WTC11 (cell line): ENCODE results near the gene CAPN9. TPM values are rescaled to one million over a fixed set of nuclear protein-coding genes. Genes with fewer than 3 reads are reported as not detected.

ENCODE experiments used
- ATAC-seq: fragments of 200-7000 bp; cut with Tn5 transposase; 2 replicates; pipeline ENCODE4 v1.10.0; 2021; ENCODE audit warnings: mild to moderate bottlenecking, moderate library complexity
- CTCF ChIA-PET: fragments of 300-600 bp; sonication (Branson Sonifier 250); formaldehyde crosslinking; loops from one replicate; lab custom pipeline; 2021; ENCODE audit warnings: antibody characterized with exemption; lab: Charles Lee
- POLR2A ChIA-PET: fragments of 350-600 bp; sonication (Branson Sonifier 250); formaldehyde crosslinking; loops from one replicate; lab custom pipeline; 2021; ENCODE audit warnings: antibody characterized with exemption; lab: Charles Lee
- DNase-seq: peaks from one replicate; pipeline ENCODE4 v3.0.0; 2021; ENCODE audit warnings: low spot score
- H3K27ac Mint-ChIP-seq: 2 replicates; pipeline ENCODE4 v1.8.0; 2021; ENCODE audit warnings: mixed read lengths
- H3K27me3 Mint-ChIP-seq: 2 replicates; pipeline ENCODE4 v1.8.0; 2021; ENCODE audit warnings: low read depth, mild to moderate bottlenecking, moderate library complexity, mixed read lengths
- H3K36me3 Mint-ChIP-seq: 2 replicates; pipeline ENCODE4 v1.8.0; 2021; ENCODE audit warnings: mixed read lengths
- H3K4me1 Mint-ChIP-seq: 2 replicates; pipeline ENCODE4 v1.8.0; 2022; ENCODE audit warnings: mixed read lengths
- H3K4me3 Mint-ChIP-seq: 2 replicates; pipeline ENCODE4 v1.8.0; 2021; ENCODE audit warnings: mild to moderate bottlenecking, moderate library complexity, mixed read lengths
- H3K9me3 Mint-ChIP-seq: 2 replicates; pipeline ENCODE4 v1.8.0; 2021; ENCODE audit warnings: mixed read lengths
- AFF4 ChIP-seq: sonication (generic); formaldehyde crosslinking; IDR thresholded peaks from 2 replicates; pipeline ENCODE4 v1.8.1; 2023; ENCODE audit warnings: mild to moderate bottlenecking, missing genetic modification reagents, borderline replicate concordance
- HMGA2 ChIP-seq: fragments of 250-450 bp; sonication (Bioruptor Pico); IDR thresholded peaks from 2 replicates; pipeline ENCODE4 v1.4.0; 2021; ENCODE audit warnings: mild to moderate bottlenecking, moderate library complexity
- JUN ChIP-seq: sonication (generic); formaldehyde crosslinking; IDR thresholded peaks from 2 replicates; pipeline ENCODE4 v1.8.0; 2023; ENCODE audit warnings: mild to moderate bottlenecking, missing genetic modification reagents
- KAT7 ChIP-seq: sonication (generic); formaldehyde crosslinking; IDR thresholded peaks from 2 replicates; pipeline ENCODE4 v1.8.1; 2023; ENCODE audit warnings: missing genetic modification reagents, mild to moderate bottlenecking, borderline replicate concordance
- MLX ChIP-seq: sonication (generic); formaldehyde crosslinking; IDR thresholded peaks from 2 replicates; pipeline ENCODE4 v1.8.1; 2023; ENCODE audit warnings: mild to moderate bottlenecking, missing genetic modification reagents, moderate library complexity
- NFATC4 ChIP-seq: fragments of 250-450 bp; sonication (Bioruptor Pico); IDR thresholded peaks from 2 replicates; pipeline ENCODE4 v1.9.0; 2021; ENCODE audit warnings: mild to moderate bottlenecking
- NFYB ChIP-seq: sonication (generic); formaldehyde crosslinking; conservative IDR thresholded peaks from 2 replicates; pipeline ENCODE4 v1.8.0; 2022; ENCODE audit warnings: low read depth, missing genetic modification reagents
- PRRX2 ChIP-seq: fragments of 250-450 bp; sonication (Bioruptor Pico); IDR thresholded peaks from 2 replicates; pipeline ENCODE4 v1.8.0; 2021; ENCODE audit warnings: mild to moderate bottlenecking
- SMAD3 ChIP-seq: sonication (generic); formaldehyde crosslinking; IDR thresholded peaks from 2 replicates; pipeline ENCODE4 v1.8.0; 2022; ENCODE audit warnings: missing genetic modification reagents, mild to moderate bottlenecking, borderline replicate concordance
- TEAD4 ChIP-seq: sonication (generic); formaldehyde crosslinking; IDR thresholded peaks from 2 replicates; pipeline ENCODE4 v1.8.0; 2022; ENCODE audit warnings: mild to moderate bottlenecking, missing genetic modification reagents
- TP53 ChIP-seq: sonication (generic); formaldehyde crosslinking; IDR thresholded peaks from 2 replicates; pipeline ENCODE4 v1.8.1; 2023; ENCODE audit warnings: mild to moderate bottlenecking, missing genetic modification reagents
- ZBTB21 ChIP-seq: sonication (generic); formaldehyde crosslinking; IDR thresholded peaks from 2 replicates; pipeline ENCODE4 v1.8.1; 2023; ENCODE audit warnings: mild to moderate bottlenecking, missing genetic modification reagents, borderline replicate concordance
- ZNF121 ChIP-seq: sonication (generic); formaldehyde crosslinking; IDR thresholded peaks from 2 replicates; pipeline ENCODE4 v1.8.0; 2023; ENCODE audit warnings: missing genetic modification reagents
- ZNF232 ChIP-seq: sonication (generic); formaldehyde crosslinking; IDR thresholded peaks from 2 replicates; pipeline ENCODE4 v1.8.0; 2022; ENCODE audit warnings: mild to moderate bottlenecking, missing genetic modification reagents
- total RNA-seq: library from RNA; stranded (reverse); gene quantifications from 3 replicates; pipeline ENCODE4 v1.2.3, GENCODE V29; 2021
- TF ChIP-seq, protein P1 (sequence below): sonication (generic); formaldehyde crosslinking; conservative IDR thresholded peaks from 2 replicates; pipeline ENCODE4 v1.8.1; 2022; ENCODE audit warnings: mild to moderate bottlenecking, missing genetic modification reagents
- TF ChIP-seq, protein P2 (sequence below): sonication (generic); formaldehyde crosslinking; IDR thresholded peaks from 2 replicates; pipeline ENCODE4 v1.8.1; 2023; ENCODE audit warnings: mild to moderate bottlenecking, moderate library complexity, missing genetic modification reagents
- TF ChIP-seq, protein P3 (sequence below): sonication (generic); formaldehyde crosslinking; IDR thresholded peaks from 2 replicates; pipeline ENCODE4 v1.8.0; 2022; ENCODE audit warnings: mild to moderate bottlenecking, missing genetic modification reagents
- TF ChIP-seq, protein P4 (sequence below): sonication (generic); formaldehyde crosslinking; IDR thresholded peaks from 2 replicates; pipeline ENCODE4 v1.8.1; 2023; ENCODE audit warnings: mild to moderate bottlenecking, missing genetic modification reagents, moderate library complexity
- TF ChIP-seq, protein P5 (sequence below): sonication (generic); formaldehyde crosslinking; conservative IDR thresholded peaks from 2 replicates; pipeline ENCODE4 v1.8.1; 2023; ENCODE audit warnings: mild to moderate bottlenecking, low read depth, missing genetic modification reagents, moderate library complexity
- TF ChIP-seq, protein P6 (sequence below): sonication (generic); formaldehyde crosslinking; IDR thresholded peaks from 2 replicates; pipeline ENCODE4 v1.8.0; 2022; ENCODE audit warnings: mild to moderate bottlenecking, missing genetic modification reagents
- TF ChIP-seq, protein P7 (sequence below): fragments of 250-450 bp; sonication (Bioruptor Pico); conservative IDR thresholded peaks from 2 replicates; pipeline ENCODE4 v1.9.0; 2021; ENCODE audit warnings: mild to moderate bottlenecking
- TF ChIP-seq, protein P8 (sequence below): sonication (generic); formaldehyde crosslinking; IDR thresholded peaks from 2 replicates; pipeline ENCODE4 v1.8.1; 2022; ENCODE audit warnings: mild to moderate bottlenecking, moderate library complexity, missing genetic modification reagents

CAPN9 gene
- total RNA-seq, 1 experiment from 2014 or later = not detected

DNA sequence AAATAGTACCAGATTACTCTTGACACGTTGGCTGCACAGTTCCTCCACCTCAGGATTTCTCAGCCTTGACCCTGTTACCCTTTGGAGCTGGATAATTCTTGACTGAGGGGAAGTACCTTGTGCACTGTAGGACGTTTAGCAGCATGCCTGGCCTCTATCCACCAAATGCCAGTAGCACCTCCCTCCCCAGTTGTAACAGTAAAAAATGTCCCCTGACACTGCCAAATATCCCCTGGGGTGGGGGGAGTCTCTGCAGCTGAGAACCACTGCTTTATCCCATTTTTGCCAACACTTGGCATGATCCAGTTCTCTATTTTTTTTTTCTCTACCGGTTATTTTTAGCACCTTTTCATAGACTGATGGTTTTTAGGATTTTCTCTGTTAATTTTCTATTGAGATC lies 87.1 kb downstream of the CAPN9 start (continued):
- no peak for TF ChIP-seq AFF4
- TF ChIP-seq TEAD4 (CRISPR knock-in tag) = no peak
- TF ChIP-seq, protein P1, sequence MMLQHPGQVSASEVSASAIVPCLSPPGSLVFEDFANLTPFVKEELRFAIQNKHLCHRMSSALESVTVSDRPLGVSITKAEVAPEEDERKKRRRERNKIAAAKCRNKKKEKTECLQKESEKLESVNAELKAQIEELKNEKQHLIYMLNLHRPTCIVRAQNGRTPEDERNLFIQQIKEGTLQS (CRISPR knock-in tag) = no peak
- TF ChIP-seq, protein P2, sequence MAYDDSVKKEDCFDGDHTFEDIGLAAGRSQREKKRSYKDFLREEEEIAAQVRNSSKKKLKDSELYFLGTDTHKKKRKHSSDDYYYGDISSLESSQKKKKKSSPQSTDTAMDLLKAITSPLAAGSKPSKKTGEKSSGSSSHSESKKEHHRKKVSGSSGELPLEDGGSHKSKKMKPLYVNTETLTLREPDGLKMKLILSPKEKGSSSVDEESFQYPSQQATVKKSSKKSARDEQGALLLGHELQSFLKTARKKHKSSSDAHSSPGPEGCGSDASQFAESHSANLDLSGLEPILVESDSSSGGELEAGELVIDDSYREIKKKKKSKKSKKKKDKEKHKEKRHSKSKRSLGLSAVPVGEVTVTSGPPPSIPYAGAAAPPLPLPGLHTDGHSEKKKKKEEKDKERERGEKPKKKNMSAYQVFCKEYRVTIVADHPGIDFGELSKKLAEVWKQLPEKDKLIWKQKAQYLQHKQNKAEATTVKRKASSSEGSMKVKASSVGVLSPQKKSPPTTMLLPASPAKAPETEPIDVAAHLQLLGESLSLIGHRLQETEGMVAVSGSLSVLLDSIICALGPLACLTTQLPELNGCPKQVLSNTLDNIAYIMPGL = no peak
- TF ChIP-seq NFYB (CRISPR knock-in tag) = no peak
- TF ChIP-seq, protein P3, sequence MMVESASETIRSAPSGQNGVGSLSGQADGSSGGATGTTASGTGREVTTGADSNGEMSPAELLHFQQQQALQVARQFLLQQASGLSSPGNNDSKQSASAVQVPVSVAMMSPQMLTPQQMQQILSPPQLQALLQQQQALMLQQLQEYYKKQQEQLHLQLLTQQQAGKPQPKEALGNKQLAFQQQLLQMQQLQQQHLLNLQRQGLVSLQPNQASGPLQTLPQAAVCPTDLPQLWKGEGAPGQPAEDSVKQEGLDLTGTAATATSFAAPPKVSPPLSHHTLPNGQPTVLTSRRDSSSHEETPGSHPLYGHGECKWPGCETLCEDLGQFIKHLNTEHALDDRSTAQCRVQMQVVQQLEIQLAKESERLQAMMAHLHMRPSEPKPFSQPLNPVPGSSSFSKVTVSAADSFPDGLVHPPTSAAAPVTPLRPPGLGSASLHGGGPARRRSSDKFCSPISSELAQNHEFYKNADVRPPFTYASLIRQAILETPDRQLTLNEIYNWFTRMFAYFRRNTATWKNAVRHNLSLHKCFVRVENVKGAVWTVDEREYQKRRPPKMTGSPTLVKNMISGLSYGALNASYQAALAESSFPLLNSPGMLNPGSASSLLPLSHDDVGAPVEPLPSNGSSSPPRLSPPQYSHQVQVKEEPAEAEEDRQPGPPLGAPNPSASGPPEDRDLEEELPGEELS (CRISPR knock-in tag) = no peak
- no peak for TF ChIP-seq ZNF121
- no peak for TF ChIP-seq ZNF232 (CRISPR knock-in tag)
- TF ChIP-seq MLX (CRISPR knock-in tag) = no peak
- TF ChIP-seq TP53 (CRISPR knock-in tag) = no peak
- no peak for TF ChIP-seq SMAD3 (CRISPR knock-in tag)

DNA sequence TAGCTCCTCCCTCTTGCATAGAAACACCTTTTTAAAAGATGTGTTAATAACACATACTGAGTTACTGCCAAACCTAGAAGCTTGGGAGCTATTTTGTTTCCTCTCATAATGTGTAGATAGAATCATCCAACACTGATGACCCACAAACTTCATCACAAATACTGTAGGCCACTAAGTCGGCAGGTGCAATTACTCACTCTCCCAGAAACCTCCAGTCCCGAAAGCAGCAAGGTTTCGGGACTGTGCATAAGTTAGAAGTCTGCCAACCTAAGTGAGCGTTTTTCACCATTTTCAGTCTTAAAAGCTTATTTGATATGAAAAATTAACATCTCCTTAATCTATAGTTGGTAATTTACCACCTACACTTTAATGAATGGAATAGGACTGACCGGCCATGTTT lies 89.2 kb downstream of the CAPN9 start:
- Mint-ChIP-seq H3K27ac (no peak overlapping the region), H3K36me3 (peaks cover 15% of the 10 kb centered on the region), H3K4me1 (no peaks in the 10 kb centered on the region), H3K9me3 (no peaks in the 10 kb centered on the region), H3K4me3 (no peak overlapping the region), H3K27me3 (no peaks in the 10 kb centered on the region)
- ATAC-seq = no peak
- ChIA-PET CTCF (no interaction called here), POLR2A (no interaction called here)
- no peak for DNase-seq
- TF ChIP-seq, protein P4, sequence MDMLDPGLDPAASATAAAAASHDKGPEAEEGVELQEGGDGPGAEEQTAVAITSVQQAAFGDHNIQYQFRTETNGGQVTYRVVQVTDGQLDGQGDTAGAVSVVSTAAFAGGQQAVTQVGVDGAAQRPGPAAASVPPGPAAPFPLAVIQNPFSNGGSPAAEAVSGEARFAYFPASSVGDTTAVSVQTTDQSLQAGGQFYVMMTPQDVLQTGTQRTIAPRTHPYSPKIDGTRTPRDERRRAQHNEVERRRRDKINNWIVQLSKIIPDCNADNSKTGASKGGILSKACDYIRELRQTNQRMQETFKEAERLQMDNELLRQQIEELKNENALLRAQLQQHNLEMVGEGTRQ = no peak
- TF ChIP-seq ZBTB21 (CRISPR knock-in tag) (no peak), PRRX2 (CRISPR knock-in tag) (no peak), JUN (no peak), KAT7 (CRISPR knock-in tag) (no peak), NFATC4 (CRISPR knock-in tag) (no peak), HMGA2 (CRISPR knock-in tag) (no peak)
- TF ChIP-seq, protein P5, sequence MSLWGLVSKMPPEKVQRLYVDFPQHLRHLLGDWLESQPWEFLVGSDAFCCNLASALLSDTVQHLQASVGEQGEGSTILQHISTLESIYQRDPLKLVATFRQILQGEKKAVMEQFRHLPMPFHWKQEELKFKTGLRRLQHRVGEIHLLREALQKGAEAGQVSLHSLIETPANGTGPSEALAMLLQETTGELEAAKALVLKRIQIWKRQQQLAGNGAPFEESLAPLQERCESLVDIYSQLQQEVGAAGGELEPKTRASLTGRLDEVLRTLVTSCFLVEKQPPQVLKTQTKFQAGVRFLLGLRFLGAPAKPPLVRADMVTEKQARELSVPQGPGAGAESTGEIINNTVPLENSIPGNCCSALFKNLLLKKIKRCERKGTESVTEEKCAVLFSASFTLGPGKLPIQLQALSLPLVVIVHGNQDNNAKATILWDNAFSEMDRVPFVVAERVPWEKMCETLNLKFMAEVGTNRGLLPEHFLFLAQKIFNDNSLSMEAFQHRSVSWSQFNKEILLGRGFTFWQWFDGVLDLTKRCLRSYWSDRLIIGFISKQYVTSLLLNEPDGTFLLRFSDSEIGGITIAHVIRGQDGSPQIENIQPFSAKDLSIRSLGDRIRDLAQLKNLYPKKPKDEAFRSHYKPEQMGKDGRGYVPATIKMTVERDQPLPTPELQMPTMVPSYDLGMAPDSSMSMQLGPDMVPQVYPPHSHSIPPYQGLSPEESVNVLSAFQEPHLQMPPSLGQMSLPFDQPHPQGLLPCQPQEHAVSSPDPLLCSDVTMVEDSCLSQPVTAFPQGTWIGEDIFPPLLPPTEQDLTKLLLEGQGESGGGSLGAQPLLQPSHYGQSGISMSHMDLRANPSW (CRISPR knock-in tag) = no peak
- TF ChIP-seq, protein P6, sequence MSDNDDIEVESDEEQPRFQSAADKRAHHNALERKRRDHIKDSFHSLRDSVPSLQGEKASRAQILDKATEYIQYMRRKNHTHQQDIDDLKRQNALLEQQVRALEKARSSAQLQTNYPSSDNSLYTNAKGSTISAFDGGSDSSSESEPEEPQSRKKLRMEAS = no peak
- TF ChIP-seq, protein P7, sequence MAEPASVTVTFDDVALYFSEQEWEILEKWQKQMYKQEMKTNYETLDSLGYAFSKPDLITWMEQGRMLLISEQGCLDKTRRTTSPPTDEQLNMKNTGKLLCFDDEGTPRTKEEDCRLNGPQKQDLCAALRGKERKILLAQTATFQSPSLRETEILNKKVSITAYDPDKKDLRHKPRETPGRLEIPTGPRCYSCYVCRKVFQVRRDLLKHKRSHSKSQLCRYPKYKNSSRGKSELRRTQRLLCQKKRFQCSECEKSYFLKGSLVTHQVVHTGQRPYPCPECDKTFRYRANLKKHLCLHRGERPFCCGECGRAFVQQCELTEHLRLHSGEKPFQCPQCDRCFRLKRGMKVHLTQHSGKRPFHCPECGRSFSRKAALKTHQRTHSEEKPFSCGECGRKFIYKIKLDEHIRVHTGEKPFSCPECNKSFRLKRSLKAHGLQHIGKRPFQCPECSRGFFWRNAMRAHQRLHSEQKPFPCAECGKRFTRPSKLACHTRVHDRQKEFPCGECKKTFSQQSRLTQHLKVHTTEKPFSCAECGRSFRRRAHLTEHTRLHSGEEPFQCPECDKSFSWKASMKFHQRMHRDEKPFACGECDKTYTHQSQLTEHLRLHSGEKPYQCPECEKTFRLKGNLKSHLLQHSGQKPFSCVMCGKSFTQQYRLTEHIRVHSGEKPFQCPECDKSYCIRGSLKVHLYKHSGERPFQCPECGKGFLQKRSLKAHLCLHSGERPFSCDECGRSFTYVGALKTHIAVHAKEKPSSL (CRISPR knock-in tag) = no peak
- TF ChIP-seq, protein P8, sequence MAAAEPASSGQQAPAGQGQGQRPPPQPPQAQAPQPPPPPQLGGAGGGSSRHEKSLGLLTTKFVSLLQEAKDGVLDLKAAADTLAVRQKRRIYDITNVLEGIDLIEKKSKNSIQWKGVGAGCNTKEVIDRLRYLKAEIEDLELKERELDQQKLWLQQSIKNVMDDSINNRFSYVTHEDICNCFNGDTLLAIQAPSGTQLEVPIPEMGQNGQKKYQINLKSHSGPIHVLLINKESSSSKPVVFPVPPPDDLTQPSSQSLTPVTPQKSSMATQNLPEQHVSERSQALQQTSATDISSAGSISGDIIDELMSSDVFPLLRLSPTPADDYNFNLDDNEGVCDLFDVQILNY (CRISPR knock-in tag) = no peak
